ENCODE data around the gene PHAX.

DNA sequence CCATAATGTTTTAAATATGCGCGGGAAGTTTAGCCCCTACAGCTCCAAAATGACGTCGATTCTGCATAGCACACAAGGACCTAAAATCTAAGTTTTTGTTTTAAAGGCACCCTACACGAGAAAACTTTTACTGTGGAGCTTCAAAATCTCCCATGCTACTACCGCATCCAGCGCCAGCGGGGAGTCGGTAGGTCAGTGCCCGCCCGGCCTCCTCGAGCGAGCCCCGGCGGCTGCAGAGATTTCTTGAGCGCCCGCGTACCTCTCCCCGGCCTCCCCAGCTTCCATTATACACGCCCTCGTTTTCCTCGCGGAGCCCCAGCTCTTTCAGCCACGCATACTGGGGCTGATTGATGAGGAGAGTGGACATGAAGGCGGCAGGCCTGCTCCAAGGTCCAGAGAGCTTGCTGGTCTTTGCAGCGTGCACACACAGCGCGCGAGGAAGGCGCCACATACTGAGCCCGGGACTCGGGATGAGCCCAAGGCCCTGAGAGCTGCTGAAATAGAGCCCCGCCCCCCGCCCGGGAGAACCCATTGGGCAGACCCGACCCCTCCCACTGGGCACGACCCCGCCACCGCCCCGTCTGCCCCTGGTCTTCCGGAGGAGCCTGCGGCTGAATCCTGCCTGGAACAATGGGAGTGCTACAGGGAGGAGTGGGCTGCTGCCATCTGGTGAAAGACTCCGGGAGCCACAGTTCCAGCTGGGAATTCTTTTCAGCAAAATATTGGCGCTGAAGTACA lies 5.8 kb upstream of the PHAX start, which contains the start of gene ALDH7A1:
- no peak for TF ChIP-seq EZH2 (IDR thresholded peaks at IDR 0.05; ENCODE audit: insufficient read depth, poor library complexity, severe bottlenecking)
- no peak for TF ChIP-seq EZH2phosphoT487 (IDR thresholded peaks at IDR 0.05; ENCODE audit: insufficient read depth, low read depth)

All from GM23248 (cell line).